Keratinocyte (primary cell): ENCODE results near the gene SOCS4.

Experiments used
- CTCF ChIP-seq, 3 experiments: IDR thresholded peaks in 1 of 3; conservative IDR thresholded peaks in 1 of 3; optimal IDR thresholded peaks in 1 of 3; 2 replicates in 2 of 3; 3 replicates in 1 of 3; pipeline versions ENCODE3 to v1.5.1; 2011; ENCODE audit warnings: low read length in 3 of 3, mild to moderate bottlenecking in 3 of 3, moderate library complexity in 2 of 3, control low read depth in 1 of 3, inconsistent platforms in 1 of 3; ENCODE audit not compliant: insufficient read depth in 2 of 3; ENCODE audit errors: extremely low read depth in 1 of 3
- EZH2 ChIP-seq: IDR thresholded peaks from one replicate; pipeline ENCODE4 v1.6.1; 2012; ENCODE audit warnings: inconsistent platforms, mild to moderate bottlenecking, low read length, moderate library complexity

GRCh38 chr14:55057919-55058318 lies 30.9 kb downstream of the SOCS4 start:
- TF ChIP-seq EZH2 (no peak), CTCF (optimal IDR thresholded peaks at IDR 0.05 in 1 of 3, IDR thresholded peaks at IDR 0.05 in 1 of 3, conservative IDR thresholded peaks at IDR 0.05 in 1 of 3; ENCODE audit: extremely low read depth in 1 of 3, insufficient read depth in 2 of 3, low read length in 3 of 3) (no peak)
